Measurements from ENCODE around the gene COL28A1.

COL28A1 gene

GRCh38 chr7:7568553-7568952 is 32.9 kb upstream of the COL28A1 start:
- Histone ChIP-seq H3K9ac (ENCODE audit: low read length) (peak overlapping the region; percentile 99), H3K27ac (ENCODE audit: low read length) (peak overlapping the region; percentile 92), H3K79me2 (ENCODE audit: low read length) (peaks cover 67% of the 10 kb centered on the region), H3K4me3 (ENCODE audit: low read length) (peak overlapping the region; percentile 99), H3K27me3 (ENCODE audit: low read depth, low read length) (no peaks in the 10 kb centered on the region), H2AFZ (ENCODE audit: low read depth, low read length) (no peak overlapping the region), H3K36me3 (replicated peaks; ENCODE audit: low read depth, low read length) (peaks cover 47% of the 10 kb centered on the region), H3K9me3 (ENCODE audit: insufficient read depth, low read length) (no peaks in the 10 kb centered on the region), H3K4me2 (ENCODE audit: low read length) (peak overlapping the region; percentile 82), H4K20me1 (ENCODE audit: insufficient read depth, low read length) (peaks cover 30% of the 10 kb centered on the region), H3K4me1 (ENCODE audit: low read length) (peaks cover 38% of the 10 kb centered on the region)
- TF ChIP-seq CTCF (IDR thresholded peaks at IDR 0.05; ENCODE audit: low read depth, low read length): no peak
- no peak for TF ChIP-seq EZH2phosphoT487 (IDR thresholded peaks at IDR 0.05; ENCODE audit: low read depth)

- Histone ChIP-seq H3K36me3 (replicated peaks; ENCODE audit: low read depth, low read length) (peaks cover 42% of the 10 kb centered on the region), H4K20me1 (ENCODE audit: insufficient read depth, low read length) (peaks cover 25% of the 10 kb centered on the region), H3K27ac (ENCODE audit: low read length) (peak overlapping the region; percentile 92), H3K9ac (ENCODE audit: low read length) (peak overlapping the region; percentile 99), H3K4me3 (ENCODE audit: low read length) (peak overlapping the region; percentile 99), H3K79me2 (ENCODE audit: low read length) (peaks cover 62% of the 10 kb centered on the region), H3K9me3 (ENCODE audit: insufficient read depth, low read length) (no peaks in the 10 kb centered on the region), H3K4me2 (ENCODE audit: low read length) (peak overlapping the region; percentile 82), H3K27me3 (ENCODE audit: low read depth, low read length) (no peaks in the 10 kb centered on the region), H3K4me1 (ENCODE audit: low read length) (peaks cover 38% of the 10 kb centered on the region), H2AFZ (ENCODE audit: low read depth, low read length) (no peak overlapping the region)
- no peak for TF ChIP-seq EZH2phosphoT487 (IDR thresholded peaks at IDR 0.05; ENCODE audit: low read depth)
- no peak for TF ChIP-seq CTCF (IDR thresholded peaks at IDR 0.05; ENCODE audit: low read depth, low read length)
Observed at GRCh38 chr7:7567898-7568531, 32.3 kb upstream of the COL28A1 start.

GRCh38 chr7:7566651-7567611 is 31.3 kb upstream of the COL28A1 start, which contains the start of gene MIOS:
Gene MIOS (plus strand): TSS chr7:7566884. CDS start chr7:7572476, 5,592 bp downstream.
- Histone ChIP-seq H3K4me2 (ENCODE audit: low read length) (peak within 1 kb of the TSS; percentile 82), H3K4me3 (ENCODE audit: low read length) (peak within 1 kb of the TSS; percentile 99), H2AFZ (ENCODE audit: low read depth, low read length) (peak within 1 kb of the TSS; percentile 88), H4K20me1 (ENCODE audit: insufficient read depth, low read length) (peaks cover 16% of the 10 kb centered on the region; the same call in 1 of the 2 replicates), H3K36me3 (replicated peaks; ENCODE audit: low read depth, low read length) (peaks cover 32% of the 10 kb centered on the region), H3K27me3 (ENCODE audit: low read depth, low read length) (no peaks in the 10 kb centered on the region), H3K79me2 (ENCODE audit: low read length) (peaks cover 51% of the 10 kb centered on the region), H3K9me3 (ENCODE audit: insufficient read depth, low read length) (no peaks in the 10 kb centered on the region), H3K4me1 (ENCODE audit: low read length) (peaks cover 30% of the 10 kb centered on the region), H3K9ac (ENCODE audit: low read length) (peak within 1 kb of the TSS; percentile 99), H3K27ac (ENCODE audit: low read length) (peak within 1 kb of the TSS; percentile 92)
- TF ChIP-seq EZH2phosphoT487 (IDR thresholded peaks at IDR 0.05; ENCODE audit: low read depth) (no peak), CTCF (IDR thresholded peaks at IDR 0.05; ENCODE audit: low read depth, low read length) (no peak)
